ENCODE results near the gene MLLT3.
"Not testable (repeated sequence)": the region's sequence is repeated elsewhere in the genome, so short reads cannot be mapped to it uniquely, and the experiment has no call there.

MLLT3 gene

GRCh38 chr9:20592673-20593072, 29.6 kb downstream of the MLLT3 start:
- DNase-seq (ENCODE audit: low read depth, low spot score): peak; percentile 18
- H3K4me3 ChIP-seq (ENCODE audit: low read depth, low read length): no peak overlapping the region
- in situ Hi-C loops (cut with HindIII; ENCODE audit: low sequenced_read_pairs): no loop called here
- TF ChIP-seq CTCF (IDR thresholded peaks at IDR 0.05; ENCODE audit: low read depth, low read length): no peak

- no peak overlapping the region for H3K4me3 ChIP-seq (ENCODE audit: low read depth, low read length)
- peak; percentile 22 for DNase-seq (ENCODE audit: low read depth, low spot score)
- in situ Hi-C loops (cut with HindIII; ENCODE audit: low sequenced_read_pairs): no loop called here
- TF ChIP-seq CTCF (IDR thresholded peaks at IDR 0.05; ENCODE audit: low read depth, low read length): no peak
These were observed 31.1 kb downstream of the MLLT3 start for GRCh38 chr9:20591223-20591622.

- in situ Hi-C loops (cut with HindIII; ENCODE audit: low sequenced_read_pairs): no loop called here
- H3K4me3 ChIP-seq (ENCODE audit: low read depth, low read length): no peak overlapping the region
- DNase-seq (ENCODE audit: low read depth, low spot score): no peak
- TF ChIP-seq CTCF (IDR thresholded peaks at IDR 0.05; ENCODE audit: low read depth, low read length): no peak
These were observed 37.2 kb downstream of the MLLT3 start for GRCh38 chr9:20584968-20585643.

- DNase-seq (ENCODE audit: low read depth, low spot score); in situ Hi-C loops (cut with HindIII; ENCODE audit: low sequenced_read_pairs); H3K4me3 ChIP-seq (ENCODE audit: low read depth, low read length): not testable (repeated sequence)
These were observed 39.2 kb downstream of the MLLT3 start for GRCh38 chr9:20583088-20583487.

- in situ Hi-C loops (cut with HindIII; ENCODE audit: low sequenced_read_pairs): no loop called here
- no peak for DNase-seq (ENCODE audit: low read depth, low spot score)
- no peak overlapping the region for H3K4me3 ChIP-seq (ENCODE audit: low read depth, low read length)
- TF ChIP-seq CTCF (IDR thresholded peaks at IDR 0.05; ENCODE audit: low read depth, low read length): no peak
These were observed 40.1 kb downstream of the MLLT3 start for GRCh38 chr9:20582150-20582549.

GRCh38 chr9:20580673-20581072, 41.6 kb downstream of the MLLT3 start:
- no peak overlapping the region for H3K4me3 ChIP-seq (ENCODE audit: low read depth, low read length)
- DNase-seq (ENCODE audit: low read depth, low spot score): no peak
- in situ Hi-C loops (cut with HindIII; ENCODE audit: low sequenced_read_pairs): no loop called here
- TF ChIP-seq CTCF (IDR thresholded peaks at IDR 0.05; ENCODE audit: low read depth, low read length): no peak

- no peak for TF ChIP-seq CTCF (IDR thresholded peaks at IDR 0.05; ENCODE audit: low read depth, low read length)
- no peak overlapping the region for H3K4me3 ChIP-seq (ENCODE audit: low read depth, low read length)
- no peak for DNase-seq (ENCODE audit: low read depth, low spot score)
- in situ Hi-C loops (cut with HindIII; ENCODE audit: low sequenced_read_pairs): no loop called here
These were observed 42.6 kb downstream of the MLLT3 start for GRCh38 chr9:20579524-20580314.
